Naive thymus-derived CD8-positive, alpha-beta T cell (primary cell): ENCODE measurements around the gene PPT1. TPM values are rescaled to one million over a fixed set of nuclear protein-coding genes. Genes with fewer than 3 reads are reported as not detected.

Experiments used
- ATAC-seq, 2 donors: fragments of 150-1000 bp; cut with Tn5 transposase in 1 of 2; sonication (Bioruptor Pico), chemical (Tn5 transposase) in 1 of 2; 1 replicate in 1 of 2; 2 replicates in 1 of 2; pipeline ENCODE4 v1.10.0; 2021; ENCODE audit warnings: mild to moderate bottlenecking in 2 of 2, moderate library complexity in 2 of 2
- POLR2A ChIA-PET: fragments of 350-600 bp; sonication (Branson Sonifier 250); formaldehyde crosslinking; loops from one replicate; lab custom pipeline; 2021; ENCODE audit warnings: antibody characterized with exemption; lab: Charles Lee
- DNase-seq, 10 donors: peaks; one replicate each; pipeline versions ENCODE4 v3.0.0 to v3.0.0-alpha.2; 2020 to 2022
- H3K27ac Mint-ChIP-seq, 10 donors: one replicate each; pipeline ENCODE4 v1.8.0; 2020 to 2022; ENCODE audit warnings: mild to moderate bottlenecking in 10 of 10, mixed read lengths in 10 of 10, moderate library complexity in 4 of 10, inconsistent platforms in 1 of 10
- H3K27me3 Mint-ChIP-seq, 5 donors: one replicate each; pipeline ENCODE4 v1.8.0; 2021 to 2022; ENCODE audit warnings: mixed read lengths in 5 of 5
- H3K36me3 Mint-ChIP-seq, 3 donors: one replicate each; pipeline ENCODE4 v1.8.0; 2020 to 2022; ENCODE audit warnings: mixed read lengths in 3 of 3, mild to moderate bottlenecking in 2 of 3, inconsistent platforms in 1 of 3
- H3K4me1 Mint-ChIP-seq, 4 donors: one replicate each; pipeline ENCODE4 v1.8.0; 2021 to 2022; ENCODE audit warnings: mixed read lengths in 4 of 4
- H3K4me3 Mint-ChIP-seq, 10 donors: one replicate each; pipeline ENCODE4 v1.8.0; 2020 to 2022; ENCODE audit warnings: mild to moderate bottlenecking in 10 of 10, mixed read lengths in 10 of 10, moderate library complexity in 6 of 10, inconsistent platforms in 1 of 10
- H3K9me3 Mint-ChIP-seq, 9 donors: one replicate each; pipeline ENCODE4 v1.8.0; 2020 to 2022; ENCODE audit warnings: mixed read lengths in 9 of 9, mild to moderate bottlenecking in 3 of 9, inconsistent platforms in 1 of 9, moderate library complexity in 1 of 9
- polyA plus RNA-seq, 3 donors: library from polyadenylated mRNA; unstranded; fragments of 300-500 nt; fragmentation: Illumina TruSeq; gene quantifications; one replicate each; pipeline ENCODE4 v1.2.3, GENCODE V29; 2021
- total RNA-seq, 8 experiments: library from RNA in 2 of 8; stranded (reverse) in 2 of 8; gene quantifications; one replicate each; pipeline ENCODE4 v1.2.3 and lab custom pipeline; 2021 to 2026

The PPT1 gene
- total and polyA plus RNA-seq, 5 experiments from 2014 or later: 70.9 to 267 (median 236) TPM

DNA sequence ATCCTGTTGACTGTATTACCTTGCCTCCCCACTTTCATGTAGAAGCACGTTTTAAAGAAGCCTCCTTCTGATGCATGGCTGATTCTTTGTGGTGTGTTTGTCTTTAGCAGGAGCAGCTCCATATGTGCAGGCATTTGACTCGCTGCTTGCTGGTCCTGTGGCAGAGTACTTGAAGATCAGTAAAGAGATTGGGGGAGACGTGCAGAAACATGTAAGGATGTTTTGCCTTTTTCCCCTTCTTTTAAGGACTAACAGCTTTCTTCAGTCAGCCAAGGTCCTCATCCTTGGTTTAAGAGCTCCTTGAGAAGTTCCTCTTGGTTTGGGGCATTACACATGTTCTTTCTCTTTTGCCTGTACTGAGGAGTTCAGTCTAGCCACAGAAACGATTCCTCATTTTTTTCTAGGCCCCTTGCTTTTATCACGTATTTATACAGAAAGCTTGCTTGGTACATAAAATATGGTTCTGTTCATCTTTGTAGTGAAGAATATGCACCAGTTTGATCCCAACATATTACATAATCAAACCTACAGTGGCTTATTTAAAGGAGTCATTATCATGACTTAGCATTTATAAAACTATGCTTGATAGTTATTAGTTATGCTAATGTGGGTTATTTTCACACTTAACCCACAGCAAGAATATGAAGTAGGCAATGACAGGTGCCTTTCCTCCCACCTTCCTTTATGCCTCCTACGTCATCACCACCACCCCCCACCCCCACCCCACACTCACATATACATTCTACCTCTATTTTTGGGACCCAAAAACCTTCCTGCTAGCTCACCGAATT lies 36.9 kb downstream of the PPT1 start:
- ATAC-seq: peak; percentile 41 to 45
- POLR2A ChIA-PET: interaction anchor here (0.6 to 12.3 kb wide), 5 partner anchors 15 to 1189 kb away, joined by 3 to 246 read pairs (median 6); partner anchors contain the start of gene CAP1
- Mint-ChIP-seq H3K9me3 (no peaks in the 10 kb centered on the region), H3K36me3 (peaks cover 8 to 84% (median 33%) of the 10 kb centered on the region in 3 donors), H3K4me1 (peaks cover 47 to 97% (median 91%) of the 10 kb centered on the region in 4 donors), H3K27me3 (no peaks in the 10 kb centered on the region), H3K27ac (peak overlapping the region; percentile 82 to 96 (median 90)), H3K4me3 (peak overlapping the region; percentile 56 to 86 (median 74))
- no peak for DNase-seq

DNA sequence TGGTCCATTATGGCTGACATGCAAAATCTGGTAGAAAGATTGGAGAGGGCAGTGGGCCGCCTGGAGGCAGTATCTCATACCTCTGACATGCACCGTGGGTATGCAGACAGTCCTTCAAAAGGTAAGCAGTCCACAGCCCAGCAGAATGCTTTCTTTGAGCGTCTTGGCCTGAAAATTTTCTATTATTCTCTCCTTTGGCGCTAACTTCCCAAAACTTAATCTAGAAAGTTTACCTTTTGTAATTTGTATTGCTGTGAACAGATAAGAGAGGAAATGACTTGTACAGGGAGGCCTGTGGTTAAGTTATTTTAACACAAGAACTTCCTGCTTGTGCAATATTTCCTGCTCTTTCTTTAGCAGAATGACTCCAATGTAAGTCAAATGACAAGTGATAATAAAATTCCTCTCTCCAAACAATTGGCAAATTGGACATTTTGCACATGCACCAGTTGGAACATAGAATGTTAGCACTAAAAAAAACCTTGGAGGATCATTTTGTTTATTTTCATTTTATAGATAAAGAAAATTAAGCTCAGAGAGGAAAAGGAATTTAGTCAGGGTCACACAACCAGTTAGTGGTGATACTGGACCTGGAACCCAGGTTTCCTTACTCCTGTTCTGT lies 37.6 kb downstream of the PPT1 start:
- peak overlapping the region; percentile 82 to 96 (median 90) for H3K27ac Mint-ChIP-seq
- POLR2A ChIA-PET: interaction anchor here (0.6 to 12.3 kb wide), 6 partner anchors 15 to 1188 kb away, joined by 5 to 246 read pairs (median 6); partner anchors contain the start of gene CAP1
- ATAC-seq (peak; percentile 76 to 87), DNase-seq (peak in 3 of 10 donors; percentile 59 to 63 (median 61))
- H3K4me1 Mint-ChIP-seq: peaks cover 48 to 97% (median 91%) of the 10 kb centered on the region in 4 donors
- H3K27me3 Mint-ChIP-seq: no peaks in the 10 kb centered on the region
- no peaks in the 10 kb centered on the region for H3K9me3 Mint-ChIP-seq
- H3K4me3 Mint-ChIP-seq: peak overlapping the region; percentile 72 to 86 (median 78)
- peaks cover 8 to 82% (median 26%) of the 10 kb centered on the region in 3 donors for H3K36me3 Mint-ChIP-seq

DNA sequence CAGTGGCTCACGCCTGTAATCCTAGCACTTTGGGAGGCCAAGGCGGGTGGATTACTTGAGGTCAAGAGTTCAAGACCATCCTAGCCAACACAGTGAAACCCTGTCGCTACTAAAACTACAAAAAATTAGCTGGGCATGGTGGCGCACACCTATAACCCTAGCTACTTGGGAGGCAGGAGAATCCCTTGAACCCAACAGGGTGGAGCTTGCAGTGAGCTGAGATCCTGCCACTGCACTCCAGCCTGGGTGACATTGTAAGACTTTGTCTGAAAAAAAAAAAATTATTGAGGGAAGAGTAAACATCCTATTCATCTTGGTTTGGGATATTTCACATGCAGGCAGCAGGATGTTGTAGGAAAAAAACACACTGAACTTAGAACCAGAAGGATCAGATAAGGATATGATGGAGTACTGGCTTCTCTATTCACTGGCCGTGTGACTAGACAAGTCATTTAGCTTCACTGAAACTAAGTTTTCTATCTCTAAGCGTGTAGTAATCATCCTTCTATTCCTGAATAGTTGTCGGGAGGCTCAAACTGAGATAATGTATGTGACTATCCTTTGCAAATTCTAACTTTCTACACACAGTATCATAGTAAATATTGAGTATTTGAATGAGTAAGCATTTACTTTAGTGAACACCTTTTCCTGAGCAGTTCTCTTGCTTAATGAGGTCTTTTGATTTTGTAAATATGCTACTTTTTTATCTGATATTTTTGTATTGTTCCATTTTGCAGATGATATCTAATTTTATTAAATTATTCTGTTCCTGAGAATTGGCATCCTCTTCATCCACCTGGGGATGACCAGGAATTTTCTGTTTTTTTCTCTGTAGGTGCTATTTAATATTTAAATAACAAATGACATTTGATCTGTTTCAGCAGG lies 38.4 kb downstream of the PPT1 start:
- POLR2A ChIA-PET: interaction anchor here (0.6 to 12.3 kb wide), 6 partner anchors 10 to 184 kb away, joined by 3 to 246 read pairs (median 4); partner anchors contain the start of gene CAP1
- Mint-ChIP-seq H3K27ac (peak overlapping the region; percentile 82 to 96 (median 91)), H3K4me3 (peak overlapping the region; percentile 72 to 86 (median 78)), H3K27me3 (no peaks in the 10 kb centered on the region), H3K36me3 (peaks cover 1 to 82% (median 22%) of the 10 kb centered on the region in 3 donors), H3K4me1 (peaks cover 46 to 97% (median 90%) of the 10 kb centered on the region in 4 donors), H3K9me3 (no peaks in the 10 kb centered on the region)
- ATAC-seq: no peak
- DNase-seq: no peak

GRCh38 chr1:40058097-40058452 lies 39.0 kb downstream of the PPT1 start:
- POLR2A ChIA-PET: interaction anchor here (0.6 to 12.3 kb wide), 5 partner anchors 10 to 184 kb away, joined by 3 to 246 read pairs (median 4); partner anchors contain the start of gene CAP1
- ATAC-seq (no peak), DNase-seq (no peak)
- H3K9me3 Mint-ChIP-seq: no peaks in the 10 kb centered on the region
- peak overlapping the region; percentile 82 to 96 (median 91) for H3K27ac Mint-ChIP-seq
- H3K36me3 Mint-ChIP-seq: peaks cover 0 to 81% (median 18%) of the 10 kb centered on the region in 3 donors
- peaks cover 47 to 97% (median 91%) of the 10 kb centered on the region in 4 donors for H3K4me1 Mint-ChIP-seq
- peak overlapping the region; percentile 72 to 86 (median 78) for H3K4me3 Mint-ChIP-seq
- no peaks in the 10 kb centered on the region for H3K27me3 Mint-ChIP-seq

- Mint-ChIP-seq H3K4me3 (peak overlapping the region; percentile 0 to 82 (median 74)), H3K27ac (peak overlapping the region; percentile 82 to 96 (median 91)), H3K36me3 (peaks cover 0 to 79% (median 18%) of the 10 kb centered on the region in 3 donors), H3K9me3 (no peaks in the 10 kb centered on the region), H3K4me1 (peaks cover 47 to 99% (median 95%) of the 10 kb centered on the region in 4 donors), H3K27me3 (no peaks in the 10 kb centered on the region)
- ATAC-seq: no peak
- POLR2A ChIA-PET: interaction anchor here (1.4 to 12.3 kb wide), 3 partner anchors 11 to 25 kb away, joined by 4 to 246 read pairs (median 4); partner anchors contain the start of gene CAP1
- DNase-seq: no peak
Observed at GRCh38 chr1:40057310-40058030, 39.6 kb downstream of the PPT1 start.

GRCh38 chr1:40056519-40057309 lies 40.3 kb downstream of the PPT1 start:
- H3K4me1 Mint-ChIP-seq: peaks cover 48 to 99% (median 95%) of the 10 kb centered on the region in 4 donors
- H3K27me3 Mint-ChIP-seq: no peaks in the 10 kb centered on the region
- H3K9me3 Mint-ChIP-seq: no peaks in the 10 kb centered on the region
- H3K4me3 Mint-ChIP-seq: peak overlapping the region in 9 of 10 donors; percentile 34 to 82 (median 75)
- POLR2A ChIA-PET: interaction anchor here (0.6 to 12.3 kb wide), 3 partner anchors 12 to 1606 kb away, joined by 4 to 246 read pairs (median 7); partner anchors contain the start of gene CAP1
- H3K36me3 Mint-ChIP-seq: peaks cover 0 to 78% (median 18%) of the 10 kb centered on the region in 3 donors
- H3K27ac Mint-ChIP-seq: peak overlapping the region; percentile 82 to 96 (median 91)
- no peak for ATAC-seq
- DNase-seq: no peak

GRCh38 chr1:40053138-40053887 lies 43.7 kb downstream of the PPT1 start:
- ATAC-seq: no peak
- Mint-ChIP-seq H3K27me3 (no peaks in the 10 kb centered on the region), H3K4me3 (peak overlapping the region in 9 of 10 donors; percentile 9 to 75 (median 41)), H3K27ac (peak overlapping the region; percentile 34 to 96 (median 84)), H3K4me1 (peaks cover 46 to 95% (median 91%) of the 10 kb centered on the region in 4 donors), H3K36me3 (peaks cover 9 to 74% (median 25%) of the 10 kb centered on the region in 3 donors), H3K9me3 (no peaks in the 10 kb centered on the region)
- POLR2A ChIA-PET: interaction anchor here (0.5 to 1.3 kb wide), 3 partner anchors 9 to 85 kb away, joined by 3 to 4 read pairs (median 3); no protein-coding TSS in a partner anchor
- no peak for DNase-seq

DNA sequence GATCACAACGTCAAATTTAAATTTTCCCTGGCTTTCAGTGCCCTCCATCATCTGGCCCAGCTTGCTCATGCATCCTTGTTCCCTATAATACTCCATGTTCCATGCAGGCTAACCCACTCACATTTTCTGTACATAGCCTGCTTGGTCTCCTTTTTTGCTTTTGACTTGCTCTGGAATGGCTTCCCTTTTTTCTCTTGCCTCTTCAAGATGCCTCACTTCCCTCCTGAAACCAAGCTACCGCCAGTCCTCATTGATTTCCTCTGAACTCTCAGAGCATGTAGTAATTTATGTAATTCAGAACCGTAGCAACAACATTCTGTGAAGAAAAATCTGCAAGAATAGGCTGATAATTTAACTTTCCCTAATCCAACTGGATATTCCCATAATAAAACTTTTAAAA lies 46.2 kb downstream of the PPT1 start:
- Mint-ChIP-seq H3K9me3 (no peaks in the 10 kb centered on the region), H3K4me1 (peaks cover 38 to 94% (median 85%) of the 10 kb centered on the region in 4 donors), H3K36me3 (peaks cover 9 to 72% (median 20%) of the 10 kb centered on the region in 3 donors), H3K4me3 (peak overlapping the region; percentile 46 to 83 (median 74)), H3K27me3 (no peaks in the 10 kb centered on the region), H3K27ac (peak overlapping the region; percentile 34 to 99 (median 93))
- ATAC-seq (no peak), DNase-seq (no peak)
- POLR2A ChIA-PET: interaction anchor here (0.8 to 15.8 kb wide), 4 partner anchors 9 to 17 kb away, joined by 4 to 246 read pairs (median 14); partner anchors contain the start of gene CAP1

GRCh38 chr1:40049725-40050124 lies 47.3 kb downstream of the PPT1 start:
- Mint-ChIP-seq H3K27ac (peak overlapping the region in 9 of 10 donors; percentile 78 to 93 (median 91)), H3K4me3 (peak overlapping the region; percentile 38 to 75 (median 62)), H3K27me3 (no peaks in the 10 kb centered on the region), H3K9me3 (no peaks in the 10 kb centered on the region), H3K36me3 (peaks cover 9 to 73% (median 19%) of the 10 kb centered on the region in 3 donors), H3K4me1 (peaks cover 38 to 94% (median 85%) of the 10 kb centered on the region in 4 donors)
- POLR2A ChIA-PET: interaction anchor here (1.9 to 15.8 kb wide), 3 partner anchors 8 to 12 kb away, joined by 10 to 246 read pairs (median 19); partner anchors contain the start of gene CAP1
- DNase-seq (no peak), ATAC-seq (peak; percentile 7 to 8)
